LNCAP (cell line): ENCODE measurements around the gene FAM222A.

Experiments used
- CTCF ChIP-seq: fragments of 450-650 bp; IDR thresholded peaks from 2 replicates; pipeline ENCODE4 v1.5.1; 2017; ENCODE audit warnings: mild to moderate bottlenecking

The FAM222A gene

GRCh38 chr12:109735051-109735521, 21.5 kb downstream of the FAM222A start:
- no peak for TF ChIP-seq CTCF

- TF ChIP-seq CTCF = no peak
Measured at GRCh38 chr12:109735825-109736551, 22.4 kb downstream of the FAM222A start.

GRCh38 chr12:109736552-109737108, 23.0 kb downstream of the FAM222A start:
- no peak for TF ChIP-seq CTCF

GRCh38 chr12:109737126-109737525, 23.5 kb downstream of the FAM222A start:
- no peak for TF ChIP-seq CTCF

- TF ChIP-seq CTCF = no peak
Measured at GRCh38 chr12:109737631-109738030, 24.0 kb downstream of the FAM222A start.

GRCh38 chr12:109738209-109738608, 24.6 kb downstream of the FAM222A start:
- TF ChIP-seq CTCF = no peak

- no peak for TF ChIP-seq CTCF
Measured at GRCh38 chr12:109738878-109739665, 25.4 kb downstream of the FAM222A start.
